M059J (cell line): ENCODE results near the gene DHX8. TPM values are rescaled to one million over a fixed set of nuclear protein-coding genes. Genes with fewer than 3 reads are reported as not detected.
A peak's percentile ranks its signal among the peaks of the same experiment; 100 is the strongest.

Experiments
- DNase-seq: peaks from one replicate; pipeline ENCODE4 v3.0.0-alpha.2; 2012; ENCODE audit warnings: low read depth
- total RNA-seq: library from RNA; depleted of rRNA; stranded (reverse); fragments of >200 nt; shearing (Covaris generic); gene quantifications from 2 replicates; pipeline ENCODE4 v1.2.3, GENCODE V29; 2014

Gene DHX8
- total RNA-seq, 1 experiment from 2014 or later = 53.7 TPM

DNA sequence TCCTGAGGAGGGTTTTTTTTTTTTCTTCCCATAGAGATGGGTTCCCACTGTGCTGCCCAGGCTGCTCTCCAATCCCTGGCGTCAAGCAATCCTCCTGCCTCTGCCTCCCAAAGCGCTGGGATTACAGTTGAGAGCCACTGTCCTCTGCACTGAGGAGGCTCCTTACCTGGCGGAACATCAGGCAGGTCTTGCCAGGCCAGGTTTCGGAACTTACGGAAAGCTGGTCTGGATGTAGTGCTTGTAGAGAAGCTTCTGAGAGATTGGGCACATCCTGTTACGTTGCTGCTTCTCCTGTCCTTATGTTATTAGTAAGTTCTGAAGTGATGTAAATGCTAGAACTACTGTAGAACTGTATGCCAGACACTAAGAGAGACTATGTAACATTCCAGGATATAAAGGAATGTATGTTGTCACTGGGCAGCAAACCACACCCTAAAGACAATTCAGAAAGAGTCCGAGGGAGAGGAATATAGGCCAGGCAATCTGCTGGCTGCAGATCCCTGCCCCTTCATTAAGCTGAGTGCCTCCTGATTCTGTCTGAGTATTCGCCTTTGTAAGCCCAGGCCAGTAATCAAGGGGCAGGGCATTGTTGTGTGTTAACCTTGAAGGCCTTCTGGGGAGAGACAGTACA lies 41.3 kb downstream of the DHX8 start:
- DNase-seq = no peak

DNA sequence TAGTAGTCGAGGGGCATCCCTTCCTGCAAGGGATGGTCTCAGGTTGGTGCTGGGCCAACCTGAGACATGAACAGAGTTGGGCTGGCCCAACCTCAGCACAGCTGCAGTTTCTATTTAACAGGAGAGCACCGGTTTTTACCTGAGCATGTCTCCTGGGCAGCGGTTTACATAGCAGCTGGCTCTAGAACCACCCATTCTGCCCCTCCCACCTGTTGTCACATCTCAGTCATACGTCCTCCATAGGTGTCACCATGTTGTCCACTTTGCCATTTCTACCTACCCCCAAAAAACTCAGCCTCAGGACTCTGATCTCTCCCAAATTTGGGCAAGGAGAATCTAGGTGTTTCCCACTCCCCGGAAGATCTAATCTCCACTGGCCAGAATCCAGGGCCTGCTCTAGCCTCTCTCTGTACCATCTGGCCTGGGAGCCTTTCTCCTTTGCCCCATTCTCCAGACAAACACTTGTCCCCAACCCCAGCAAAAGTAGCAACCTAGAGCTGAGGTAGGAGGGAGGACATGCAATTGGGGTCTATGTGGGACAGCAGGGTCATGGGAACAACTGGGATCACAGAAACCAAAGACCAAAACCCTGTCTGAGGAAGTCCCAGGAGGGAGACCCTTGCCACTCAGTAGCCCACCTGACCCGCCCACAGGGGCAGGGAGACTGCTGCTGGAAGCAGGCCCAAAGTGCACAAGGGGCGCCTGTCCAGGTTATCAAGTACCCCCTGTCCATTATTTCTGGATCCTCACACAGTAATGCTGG lies 43.3 kb downstream of the DHX8 start:
- no peak for DNase-seq

DNA sequence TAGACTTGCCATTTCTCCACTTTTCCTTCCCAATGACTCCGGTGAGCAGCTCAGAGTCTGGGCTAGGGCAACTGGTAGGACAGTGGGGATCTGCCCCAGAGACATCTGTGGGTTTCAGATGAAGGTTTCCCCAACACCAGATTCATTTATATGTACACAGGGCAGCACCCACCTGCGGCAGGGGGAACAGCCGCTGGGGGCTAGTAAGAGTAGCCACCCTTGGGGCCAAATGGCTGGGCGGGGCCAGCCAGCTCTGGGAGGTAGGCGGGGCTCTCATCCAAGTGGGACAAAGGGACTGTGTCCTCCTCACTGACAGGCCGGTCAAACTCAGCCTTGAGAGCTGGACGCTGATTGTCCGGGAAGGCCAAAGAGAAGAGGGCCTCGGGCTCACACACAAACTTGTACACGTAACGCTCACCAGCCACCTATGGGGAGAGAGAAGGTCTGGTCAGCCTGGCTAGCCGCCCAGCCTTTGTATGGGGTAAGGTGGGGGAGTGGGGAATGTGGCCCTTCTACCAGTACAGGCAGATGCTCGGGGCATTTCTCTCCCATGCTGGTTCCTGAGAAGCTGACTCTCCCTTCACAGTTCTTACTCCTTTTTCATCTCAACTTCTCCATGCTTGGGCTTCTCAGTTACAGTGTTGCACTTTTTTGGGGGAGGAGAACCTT lies 44.7 kb downstream of the DHX8 start:
- peak; percentile 67 for DNase-seq

DNA sequence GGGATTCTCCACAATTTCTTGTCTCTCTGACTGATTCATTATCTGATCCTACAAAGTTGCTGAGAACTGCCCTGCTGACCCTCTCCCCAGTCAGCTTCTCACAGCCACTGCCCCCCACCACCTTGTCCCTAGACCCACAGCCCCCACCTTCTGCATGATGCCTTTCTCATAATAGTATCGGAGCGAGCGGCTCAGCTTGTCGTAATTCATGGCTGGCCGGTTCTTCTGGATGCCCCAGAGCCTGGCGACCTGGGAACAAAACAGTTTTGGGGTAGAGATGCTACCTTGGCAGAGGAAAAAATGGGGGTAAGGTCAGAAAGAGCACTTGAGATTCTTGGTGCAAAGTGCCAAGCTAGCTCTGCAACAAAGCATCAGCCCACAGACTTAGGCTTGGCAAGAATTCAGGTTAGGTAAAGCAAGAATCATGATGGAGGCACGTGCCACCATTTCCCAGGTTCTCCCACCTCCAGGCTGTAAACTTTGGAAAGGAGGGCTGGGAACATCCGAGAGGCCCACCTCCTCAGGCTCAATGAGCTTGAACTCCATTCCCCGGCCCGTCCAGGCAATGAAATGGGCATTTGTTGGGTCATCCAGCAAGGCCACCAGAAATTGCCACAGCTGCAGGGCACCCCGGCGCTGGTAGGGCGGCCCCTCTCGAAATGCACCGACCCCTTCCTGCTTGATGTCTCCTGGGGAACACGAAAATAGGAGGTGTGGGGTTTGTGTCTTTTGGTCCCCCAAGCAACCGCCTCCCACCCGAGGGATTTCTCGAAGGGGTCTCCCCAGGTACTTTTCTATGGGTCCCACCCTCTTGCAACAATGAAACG lies 45.4 kb downstream of the DHX8 start:
- DNase-seq = no peak

DNA sequence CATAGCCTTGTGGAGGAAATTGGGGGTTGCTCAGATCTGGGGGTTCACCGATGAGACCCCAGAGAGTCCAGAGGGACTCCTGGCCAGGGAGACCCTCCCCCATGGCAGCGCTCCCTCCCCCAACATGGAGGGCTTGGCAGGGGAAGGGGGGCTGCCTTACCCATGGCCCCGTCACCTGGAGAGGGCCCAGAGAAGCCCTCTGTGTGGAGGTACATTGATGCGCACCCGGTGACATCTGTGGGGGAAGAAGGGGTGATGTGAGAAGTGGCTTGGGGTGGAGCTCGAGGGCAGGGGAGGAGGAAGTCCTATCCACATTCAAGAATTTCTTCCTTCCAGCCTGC lies 46.1 kb downstream of the DHX8 start:
- no peak for DNase-seq

DNA sequence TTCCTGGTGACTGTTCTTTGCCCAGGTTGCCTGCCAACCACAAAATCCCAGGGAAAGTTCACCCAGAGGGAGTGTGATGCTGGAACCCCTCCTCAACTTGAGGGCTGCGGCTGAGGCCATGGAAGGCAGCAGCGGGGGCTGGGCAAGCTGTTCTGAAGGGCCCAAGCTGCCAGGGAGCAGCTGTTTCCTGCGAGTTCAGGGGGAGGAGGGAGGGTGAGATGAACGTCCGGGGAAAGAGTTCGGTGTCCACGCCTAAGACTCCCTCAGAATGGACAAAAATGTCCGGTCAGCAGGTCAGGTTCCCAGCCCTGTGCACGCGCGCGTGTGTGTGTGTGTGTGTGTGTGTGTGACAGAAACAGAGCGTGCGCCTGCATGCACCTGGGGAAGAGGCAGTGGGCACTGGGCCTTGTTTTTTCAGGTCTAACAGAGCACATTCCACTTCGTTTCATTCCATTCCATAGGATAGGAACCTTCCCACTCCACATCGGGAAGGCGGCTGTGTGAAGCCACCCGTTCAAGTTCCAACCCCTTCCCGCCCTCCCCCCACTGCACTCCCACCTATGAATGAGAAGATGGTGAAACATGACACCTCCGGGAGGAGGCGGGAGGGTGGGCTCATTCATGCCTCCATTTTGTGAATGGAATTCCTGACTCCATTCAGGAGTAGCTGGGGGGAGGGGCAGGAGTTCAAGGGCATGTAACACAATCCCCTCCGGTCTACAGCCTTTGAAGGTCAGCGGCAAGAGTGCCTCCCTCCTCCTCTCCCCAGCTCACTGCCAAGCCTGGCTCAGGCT lies 46.7 kb downstream of the DHX8 start:
- peak; percentile 73 for DNase-seq

DNA sequence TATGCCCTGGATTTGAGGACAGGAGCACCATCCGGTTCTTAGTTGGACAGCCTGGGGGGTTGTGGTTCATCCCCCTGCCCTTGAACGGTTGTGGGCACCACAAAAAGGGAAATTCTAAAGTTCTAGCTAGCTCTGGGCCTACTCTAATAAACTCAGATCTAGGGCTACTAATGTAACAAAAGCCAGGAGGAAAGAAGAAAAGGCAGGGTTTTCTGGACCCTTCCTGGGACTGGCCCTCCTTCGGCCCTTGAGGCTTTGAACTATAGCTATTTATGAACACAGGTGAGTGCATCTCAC lies 47.3 kb downstream of the DHX8 start:
- no peak for DNase-seq

DNA sequence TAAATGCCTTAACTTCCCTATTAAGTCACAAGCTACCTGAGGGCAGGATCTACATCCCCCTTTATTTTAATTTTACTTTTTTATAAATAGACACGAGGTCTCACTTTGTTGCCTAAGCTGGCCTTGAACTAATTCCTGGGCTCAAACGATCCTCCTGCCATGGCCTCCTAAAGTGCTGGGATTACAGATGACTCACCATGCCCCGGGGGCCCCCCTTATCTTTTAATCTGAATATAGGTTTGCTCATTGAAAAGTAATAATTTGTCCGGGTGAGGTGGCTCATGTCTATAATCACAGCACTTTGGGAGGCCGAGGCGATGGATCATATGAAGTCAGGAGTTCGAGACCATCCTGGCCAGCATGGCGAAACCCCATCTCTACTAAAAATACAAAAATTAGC lies 48.2 kb downstream of the DHX8 start:
- peak; percentile 28 for DNase-seq

DNA sequence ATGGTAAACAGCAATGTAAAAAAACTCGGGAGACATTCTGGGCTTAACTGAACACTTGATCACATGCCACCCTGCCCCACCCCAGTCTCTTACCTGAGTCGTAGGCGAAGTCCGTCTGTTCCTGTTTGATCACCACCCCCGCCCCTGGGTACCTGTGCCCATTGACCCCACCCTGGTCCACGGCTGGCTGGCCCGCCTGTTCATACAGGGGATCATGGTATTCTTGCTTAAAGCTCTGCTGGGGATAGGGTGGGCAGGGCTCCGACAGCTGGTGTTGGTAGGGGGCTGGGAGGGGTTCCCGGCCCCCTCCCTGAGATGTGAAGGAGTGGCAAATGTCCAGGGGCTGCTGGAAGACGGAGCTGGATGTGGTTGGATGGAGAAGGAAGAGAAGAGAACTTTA lies 48.8 kb downstream of the DHX8 start:
- DNase-seq = no peak

DNA sequence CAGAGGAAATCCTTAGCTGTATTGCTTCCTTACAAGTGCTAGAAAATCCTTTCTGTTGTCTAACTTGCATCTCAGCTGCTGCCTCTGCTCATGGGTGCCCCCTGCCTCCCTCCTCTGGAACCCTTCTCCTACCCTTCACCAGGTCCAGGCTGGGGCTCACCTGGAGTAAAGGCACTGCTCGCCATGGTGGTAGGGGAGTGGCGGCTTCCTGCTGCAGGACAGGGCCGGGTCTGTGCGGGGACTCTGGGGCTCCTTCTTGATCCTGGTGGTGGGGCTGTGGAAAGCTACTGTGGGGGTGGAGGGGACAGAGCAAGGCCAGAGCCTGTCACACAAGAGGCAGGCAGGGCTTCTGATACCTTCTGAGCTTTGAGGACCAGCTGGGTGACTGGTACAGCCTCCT lies 49.9 kb downstream of the DHX8 start:
- DNase-seq = no peak

DNA sequence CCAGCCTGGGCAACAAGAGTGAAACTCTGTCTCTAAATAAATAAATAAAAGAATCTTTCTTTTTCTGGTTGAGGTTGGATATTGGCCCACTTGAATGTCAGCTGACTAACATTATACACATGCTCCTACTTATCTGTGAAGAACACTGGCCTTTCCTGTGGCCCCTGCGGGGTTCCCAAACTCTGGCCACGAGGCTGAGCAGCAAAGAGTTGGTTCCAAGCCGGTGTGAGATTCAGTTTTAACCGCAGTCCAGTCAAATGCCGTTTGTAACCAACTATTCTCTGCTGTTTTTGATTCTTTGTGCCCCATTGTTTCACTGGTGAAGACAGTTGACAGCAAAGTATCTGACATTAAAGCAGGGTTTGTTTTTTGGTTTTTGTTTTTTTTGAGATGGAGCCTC lies 51.1 kb downstream of the DHX8 start:
- DNase-seq = no peak

DNA sequence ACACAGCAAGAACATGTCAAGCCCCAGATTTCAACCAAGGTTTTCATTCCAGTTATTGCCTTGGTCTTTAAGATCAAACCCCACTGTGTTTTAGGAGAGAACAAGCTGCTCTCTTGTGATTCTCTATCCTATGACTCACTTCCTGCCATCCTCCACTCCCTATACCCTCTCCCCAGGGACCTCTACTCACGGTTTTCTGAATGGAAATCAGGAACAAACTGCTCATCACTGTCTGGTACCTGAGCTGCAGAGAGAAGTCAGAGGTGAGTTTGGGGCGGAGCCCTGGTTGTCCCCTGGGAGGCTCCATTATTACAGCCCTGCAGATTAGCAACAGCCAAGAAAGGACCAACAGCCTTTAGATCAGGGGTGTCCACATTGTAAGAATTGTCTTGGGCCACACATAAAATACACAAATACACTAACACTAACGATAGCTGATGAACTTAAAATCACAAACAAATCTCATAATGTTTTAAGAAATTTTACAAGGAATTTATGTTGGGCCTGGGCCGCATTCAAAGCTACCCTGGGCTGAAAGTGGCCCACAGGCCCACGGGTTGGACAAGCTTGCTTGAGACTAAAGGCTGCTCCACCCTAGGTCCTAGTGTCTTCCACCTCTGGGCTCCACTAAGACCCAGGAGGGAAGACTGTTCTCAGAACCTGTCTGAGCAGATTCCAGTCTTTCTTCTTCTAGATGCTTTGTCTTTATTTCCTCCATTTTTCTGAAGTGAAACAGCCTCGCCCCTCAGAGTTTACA lies 52.6 kb downstream of the DHX8 start:
- DNase-seq = peak; percentile 45

DNA sequence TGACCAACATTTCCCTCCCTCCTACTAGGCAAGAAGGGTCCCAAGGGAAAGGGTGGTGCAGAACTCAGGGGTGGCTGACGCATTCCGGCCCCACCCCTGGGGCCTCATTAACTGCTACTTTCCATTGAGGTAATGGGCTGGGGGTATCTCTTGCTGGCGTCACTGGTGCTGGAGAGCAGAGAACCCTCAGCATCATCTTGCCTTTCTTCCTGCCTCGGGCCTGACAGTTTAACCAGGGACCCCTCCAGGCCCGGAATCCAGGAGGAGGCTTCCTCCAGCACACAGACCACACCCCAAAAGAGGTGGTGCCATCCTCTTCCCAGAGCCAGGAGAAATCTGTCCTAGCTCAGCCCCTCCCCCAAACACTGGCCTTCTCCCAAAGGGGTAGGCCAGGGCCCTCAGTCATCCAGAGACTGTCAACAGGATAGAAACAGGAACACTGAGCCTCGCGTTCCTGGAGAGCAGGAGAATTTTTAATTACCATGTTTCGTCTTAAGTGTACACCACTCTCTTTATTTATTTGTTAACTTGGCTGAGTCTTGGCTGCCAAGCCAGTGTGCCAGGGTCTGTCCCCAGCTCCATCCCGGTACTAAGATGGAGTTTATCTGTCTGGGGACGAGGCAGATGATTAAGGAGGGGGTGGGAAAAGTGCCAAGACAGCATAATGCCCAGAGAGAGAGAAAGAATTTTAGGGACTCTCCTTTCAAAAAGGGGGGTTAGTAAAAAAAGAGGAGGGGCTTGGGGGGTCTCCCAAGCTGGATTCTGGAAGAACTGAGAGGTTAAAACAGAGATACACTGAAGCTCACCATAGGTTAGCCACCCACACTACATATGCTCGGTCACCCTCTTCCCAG lies 57.3 kb downstream of the DHX8 start:
- DNase-seq = no peak

DNA sequence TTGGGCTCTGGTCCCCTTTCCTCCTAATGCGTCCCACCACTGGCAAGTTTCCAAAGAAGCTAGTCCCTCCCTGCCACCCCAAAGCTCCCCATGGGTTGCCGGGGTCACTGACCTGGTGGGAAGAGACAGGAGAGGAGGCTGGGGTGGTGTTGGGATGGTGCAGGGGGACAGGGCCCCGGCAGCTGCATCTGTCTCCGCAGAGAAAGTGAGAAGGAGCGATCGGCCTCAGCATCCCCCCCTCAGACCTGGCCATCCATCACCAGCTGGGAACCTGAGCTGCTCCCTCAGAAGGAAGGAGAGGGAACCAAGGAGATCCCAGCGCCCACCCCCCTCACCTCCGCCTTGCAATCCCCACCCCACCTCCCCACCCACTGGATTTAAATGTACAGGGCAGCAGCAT lies 59.1 kb downstream of the DHX8 start:
- DNase-seq = no peak

DNA sequence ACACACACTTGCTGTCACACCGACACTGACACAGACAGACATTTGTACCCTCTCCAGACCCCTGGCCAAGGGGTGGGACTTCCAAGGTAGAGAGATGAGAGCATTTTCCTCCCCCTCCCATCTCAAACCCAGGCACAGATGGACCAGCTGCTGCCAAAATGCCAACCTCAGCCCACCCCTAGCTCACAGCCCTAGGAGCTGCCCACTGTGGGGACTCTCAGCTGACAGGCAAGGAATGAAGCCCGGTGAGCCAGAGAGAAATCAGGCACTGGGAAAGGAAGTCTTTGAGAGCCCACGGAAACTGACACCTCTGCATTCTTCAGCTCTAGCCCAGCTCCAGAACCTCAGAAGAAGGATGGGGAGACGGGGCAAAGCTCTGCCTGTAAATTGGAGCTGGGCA lies 59.5 kb downstream of the DHX8 start:
- no peak for DNase-seq

DNA sequence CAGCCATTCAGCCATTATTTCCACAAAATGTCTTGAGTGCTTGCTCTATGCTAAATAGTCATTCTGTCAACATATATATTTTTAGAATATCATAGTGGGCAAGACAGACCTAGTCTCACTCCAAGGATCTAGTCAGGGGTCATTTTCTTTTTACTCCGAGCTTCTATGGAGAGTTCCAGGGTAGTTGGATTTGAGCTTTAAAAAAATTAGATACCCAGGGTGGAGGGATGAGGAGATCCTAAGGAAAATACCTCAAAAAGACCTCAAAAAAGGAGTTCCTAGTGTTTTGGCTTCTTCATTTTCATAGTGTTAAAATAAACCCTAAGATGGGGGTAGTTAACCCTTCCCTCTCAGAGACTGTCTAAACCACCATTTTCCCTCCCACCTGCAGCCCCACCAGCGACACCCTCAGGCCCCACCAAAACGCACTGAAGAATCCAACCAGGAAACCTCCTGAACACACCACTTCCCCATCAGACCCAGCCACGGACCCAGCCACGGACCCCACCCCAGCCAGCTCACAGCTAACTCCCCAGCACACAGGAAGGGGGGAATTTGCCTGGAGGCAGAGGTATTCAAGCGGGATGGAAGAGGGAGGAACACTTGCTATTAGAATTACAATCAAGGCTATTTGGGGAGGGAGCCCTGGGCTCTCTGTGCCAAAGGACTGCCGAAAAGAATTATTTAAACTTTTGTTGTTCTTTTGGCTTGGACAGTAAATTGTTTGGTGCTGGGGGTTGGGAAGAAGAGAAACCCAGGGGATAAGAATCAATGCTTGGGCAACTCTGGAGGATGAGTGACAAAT lies 60.2 kb downstream of the DHX8 start:
- DNase-seq = no peak

DNA sequence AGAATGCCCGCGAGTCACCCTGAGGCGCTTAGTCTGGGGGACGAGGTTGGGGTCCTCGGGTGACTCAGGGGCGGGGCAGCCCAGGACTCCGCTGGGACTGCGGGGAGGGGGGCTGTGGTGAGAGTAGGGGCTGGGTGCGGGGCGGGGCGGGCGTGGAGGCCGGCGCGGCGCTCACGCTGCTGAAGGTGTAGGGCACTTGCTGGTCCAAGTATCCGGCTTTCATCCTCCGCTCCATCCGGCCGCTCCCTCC lies 61.5 kb downstream of the DHX8 start:
- peak; percentile 48 for DNase-seq

DNA sequence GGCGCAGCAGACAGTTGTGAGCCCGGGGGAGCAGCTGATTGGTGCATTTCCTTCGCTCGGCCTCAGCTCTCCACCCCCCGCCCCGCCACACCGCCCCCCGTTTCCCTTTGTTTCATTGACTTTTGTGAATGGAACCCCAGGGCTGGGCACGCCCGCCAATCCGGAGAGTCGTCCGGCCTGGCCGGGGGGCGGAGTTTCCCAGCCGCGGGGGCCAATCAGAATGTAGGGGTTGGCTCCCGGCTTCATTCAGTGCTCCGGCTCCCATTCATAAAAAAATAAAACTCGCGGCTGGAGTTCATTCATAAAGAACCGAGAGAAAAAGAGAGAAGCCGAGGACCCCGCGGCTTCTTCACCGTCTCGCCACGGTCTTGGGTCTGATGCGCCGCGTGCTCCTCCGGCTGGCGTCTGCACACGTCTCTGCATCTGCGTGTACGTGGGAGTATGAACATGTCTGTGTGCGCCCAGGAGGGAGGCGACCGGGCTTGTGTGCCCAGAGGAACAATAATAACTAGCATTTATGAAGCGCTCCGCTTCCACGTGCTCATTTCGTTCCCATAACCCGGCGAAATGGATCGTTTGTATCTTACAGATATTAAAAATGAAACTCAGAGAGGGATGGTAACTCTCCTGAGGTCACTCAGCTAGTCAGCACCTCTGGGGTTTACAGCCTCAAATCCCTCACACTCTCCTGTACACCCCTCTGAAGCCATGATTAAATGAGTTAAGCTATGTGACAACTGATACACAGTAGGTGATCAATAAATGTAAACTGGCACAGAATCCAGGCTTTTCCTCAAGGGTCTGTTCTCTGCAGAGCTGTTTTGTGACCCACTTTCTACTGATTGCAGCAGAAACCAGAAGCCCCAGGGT lies 62.8 kb downstream of the DHX8 start, which contains the start of gene ETV4:
Gene ETV4 (minus strand): TSS at position 22 of the 870 bp plus-strand sequence. CDS start 723 bp downstream, outside the sequence.
- DNase-seq = peak; percentile 93
